HepG2 (cell line): Measurements from ENCODE around the gene ANKRD39. TPM values are rescaled to one million over a fixed set of nuclear protein-coding genes. Genes with fewer than 3 reads are reported as not detected.

Source experiments
- AHR ChIP-seq: IDR thresholded peaks from 2 replicates; pipeline ENCODE4 v1.6.1; 2018; ENCODE audit warnings: missing genetic modification reagents, missing compliant biosample characterization
- CAMTA2 ChIP-seq: sonication (generic); formaldehyde crosslinking; IDR thresholded peaks from 2 replicates; pipeline ENCODE4 v1.4.0; 2020; ENCODE audit warnings: mild to moderate bottlenecking, missing genetic modification reagents, borderline replicate concordance
- DNMT1 ChIP-seq: sonication (generic); formaldehyde crosslinking; IDR thresholded peaks from 2 replicates; pipeline ENCODE4 v1.5.1; 2020; ENCODE audit warnings: mild to moderate bottlenecking, missing genetic modification reagents
- ERF ChIP-seq: IDR thresholded peaks from 2 replicates; pipeline ENCODE4 v1.6.1; 2018; ENCODE audit warnings: missing biosample characterization, missing genetic modification reagents
- KIAA2018 ChIP-seq: sonication (generic); formaldehyde crosslinking; IDR thresholded peaks from 2 replicates; pipeline ENCODE4 v1.5.0; 2020; ENCODE audit warnings: mild to moderate bottlenecking, missing genetic modification reagents, borderline replicate concordance
- KLF9 ChIP-seq: IDR thresholded peaks from 2 replicates; pipeline ENCODE4 v1.6.1; 2016; ENCODE audit warnings: low read depth
- PCBP2 ChIP-seq: fragments of 200-400 bp; formaldehyde crosslinking; optimal IDR thresholded peaks from 2 replicates; pipeline ENCODE3; 2018; ENCODE audit warnings: low read length, low read depth; ENCODE audit not compliant: poor library complexity, severe bottlenecking
- PHF21A ChIP-seq: sonication (generic); formaldehyde crosslinking; IDR thresholded peaks from 2 replicates; pipeline ENCODE4 v1.5.0; 2020; ENCODE audit warnings: mild to moderate bottlenecking, missing genetic modification reagents
- SRSF4 ChIP-seq: fragments of 200-400 bp; formaldehyde crosslinking; IDR thresholded peaks from one replicate; pipeline ENCODE4 v1.6.1; 2018; ENCODE audit warnings: mild to moderate bottlenecking, low read depth, low read length, moderate library complexity; ENCODE audit not compliant: poor library complexity, severe bottlenecking
- STAG1 ChIP-seq: sonication (generic); formaldehyde crosslinking; IDR thresholded peaks from 2 replicates; pipeline ENCODE4 v1.4.0; 2020; ENCODE audit warnings: missing genetic modification reagents
- ZBTB8A ChIP-seq: sonication (generic); formaldehyde crosslinking; IDR thresholded peaks from 2 replicates; pipeline ENCODE4 v1.4.0; 2020; ENCODE audit warnings: mild to moderate bottlenecking, low read depth, missing genetic modification reagents, borderline replicate concordance
- ZNF160 ChIP-seq: sonication (generic); formaldehyde crosslinking; IDR thresholded peaks from 2 replicates; pipeline ENCODE4 v1.8.0; 2022; ENCODE audit warnings: mild to moderate bottlenecking, inconsistent platforms, missing genetic modification reagents
- ZNF20 ChIP-seq: sonication (generic); formaldehyde crosslinking; IDR thresholded peaks from 2 replicates; pipeline ENCODE4 v1.4.0; 2020; ENCODE audit warnings: mild to moderate bottlenecking, moderate library complexity, missing genetic modification reagents
- ZNF234 ChIP-seq: sonication (generic); formaldehyde crosslinking; conservative IDR thresholded peaks from 2 replicates; pipeline ENCODE4 v1.5.1; 2020; ENCODE audit warnings: mild to moderate bottlenecking, missing genetic modification reagents
- ZNF256 ChIP-seq: sonication (generic); formaldehyde crosslinking; conservative IDR thresholded peaks from 2 replicates; pipeline ENCODE4 v1.4.0; 2020; ENCODE audit warnings: missing genetic modification reagents
- ZNF280B ChIP-seq: sonication (generic); formaldehyde crosslinking; IDR thresholded peaks from 2 replicates; pipeline ENCODE4 v1.5.0; 2020; ENCODE audit warnings: missing genetic modification reagents, mild to moderate bottlenecking, borderline replicate concordance
- ZNF329 ChIP-seq: sonication (generic); formaldehyde crosslinking; IDR thresholded peaks from 2 replicates; pipeline ENCODE4 v1.9.0; 2021; ENCODE audit warnings: low read depth, mild to moderate bottlenecking, missing genetic modification reagents
- polyA plus RNA-seq, 8 experiments: library from polyadenylated mRNA; depleted of rRNA in 3 of 8; stranded (reverse) in 7 of 8; unstranded in 1 of 8; fragments of >200 nt; fragmentation: Illumina TruSeq in 4 of 8; extraction: Trizol in 4 of 8; gene quantifications; 2 replicates each; pipeline versions ENCODE4 v1.2.1 to v1.2.3, GENCODE V29; 2011 to 2016; ENCODE audit warnings: low read depth in 4 of 8, missing spikeins in 1 of 8, mixed read lengths in 1 of 8; ENCODE audit not compliant: insufficient read depth in 1 of 8
- total RNA-seq, 5 experiments: library from RNA; depleted of rRNA; stranded (reverse); fragments of >200 nt; fragmentation: Illumina TruSeq; extraction: Trizol; gene quantifications; 2 replicates each; pipeline ENCODE4 v1.2.3, GENCODE V29; 2016; ENCODE audit warnings: low read depth in 1 of 5

The ANKRD39 gene
- total and polyA plus RNA-seq, 2 of the 13 experiments (the other 11 are each of a cell fraction or from before 2014, with no cell fraction given): 23.2 to 24.8 TPM

GRCh38 chr2:96857667-96858372 is at the start of gene ANKRD39 (continued):
- no peak for TF ChIP-seq KIAA2018 (CRISPR knock-in tag)
- TF ChIP-seq KLF9 (CRISPR knock-in tag): 0 out of 2 replicates have a peak, but pooled peaks have one; percentile 27
- TF ChIP-seq ZBTB8A (CRISPR knock-in tag): 0 out of 2 replicates have a peak, but pooled peaks have one; percentile 26
- no peak for TF ChIP-seq SRSF4
- TF ChIP-seq PHF21A: peak; percentile 75; the same call in 1 of the 2 replicates
- peak; percentile 88 for TF ChIP-seq DNMT1 (CRISPR knock-in tag)
- TF ChIP-seq AHR (CRISPR knock-in tag): peak; percentile 36; the same call in 1 of the 2 replicates
- TF ChIP-seq CAMTA2 (CRISPR knock-in tag): peak; percentile 61; the same call in 1 of the 2 replicates
- no peak for TF ChIP-seq ZNF280B (CRISPR knock-in tag)
- TF ChIP-seq ERF: peak; percentile 80
- peak; percentile 85 for TF ChIP-seq ZNF329 (CRISPR knock-in tag)
- TF ChIP-seq PCBP2: no peak
- 0 out of 2 replicates have a peak, but pooled peaks have one; percentile 36 for TF ChIP-seq ZNF160
- TF ChIP-seq ZNF20 (CRISPR knock-in tag): no peak
- TF ChIP-seq ZNF234 (CRISPR knock-in tag): no peak
- 0 out of 2 replicates have a peak, but pooled peaks have one; percentile 45 for TF ChIP-seq ZNF256 (CRISPR knock-in tag)
- TF ChIP-seq STAG1 (CRISPR knock-in tag): peak; percentile 94
